Glomerular visceral epithelial cell (primary cell): ENCODE results near the gene PFKM.

Experiments used
- DNase-seq: peaks from one replicate; pipeline ENCODE4 v3.0.0-alpha.2; 2016; ENCODE audit errors: extremely low spot score

Gene PFKM

DNA sequence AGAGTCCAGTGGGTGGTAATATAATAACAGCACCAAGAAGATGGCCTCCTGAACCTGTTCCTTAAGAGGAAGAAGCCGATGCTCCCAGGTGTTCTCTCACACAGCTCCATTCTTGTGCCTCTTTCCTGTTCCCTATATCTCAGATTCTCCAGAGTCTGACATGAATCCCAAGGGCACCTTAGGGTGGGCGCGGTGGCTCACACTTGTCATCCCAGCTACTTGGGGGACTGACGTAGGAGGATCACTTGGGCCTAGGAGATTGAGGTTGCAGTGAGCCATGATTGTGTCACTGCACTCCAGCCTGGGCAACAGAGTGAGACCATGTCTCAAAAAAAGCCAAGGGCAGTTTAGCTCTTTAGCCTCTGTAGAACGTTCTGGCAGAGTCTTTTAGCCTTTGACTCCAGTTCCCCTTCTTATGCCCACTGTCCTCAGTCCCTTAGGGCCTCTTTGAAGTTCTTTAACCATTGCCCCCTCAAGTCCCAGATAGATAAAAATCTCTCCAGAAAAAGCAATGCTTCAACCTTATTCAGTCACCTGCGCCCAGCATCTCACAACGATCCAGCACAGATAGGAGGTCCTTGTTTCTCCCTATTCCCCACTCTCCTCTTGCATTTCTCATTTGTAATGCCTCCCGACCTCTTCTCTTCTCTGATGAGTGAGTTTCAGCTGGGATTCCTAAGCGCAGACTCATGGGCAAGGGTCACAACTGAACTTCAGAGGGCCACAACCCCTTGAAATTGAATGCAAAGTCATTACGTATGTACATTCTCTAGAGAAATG, 68.9 kb downstream of the PFKM start:
- no peak for DNase-seq

DNA sequence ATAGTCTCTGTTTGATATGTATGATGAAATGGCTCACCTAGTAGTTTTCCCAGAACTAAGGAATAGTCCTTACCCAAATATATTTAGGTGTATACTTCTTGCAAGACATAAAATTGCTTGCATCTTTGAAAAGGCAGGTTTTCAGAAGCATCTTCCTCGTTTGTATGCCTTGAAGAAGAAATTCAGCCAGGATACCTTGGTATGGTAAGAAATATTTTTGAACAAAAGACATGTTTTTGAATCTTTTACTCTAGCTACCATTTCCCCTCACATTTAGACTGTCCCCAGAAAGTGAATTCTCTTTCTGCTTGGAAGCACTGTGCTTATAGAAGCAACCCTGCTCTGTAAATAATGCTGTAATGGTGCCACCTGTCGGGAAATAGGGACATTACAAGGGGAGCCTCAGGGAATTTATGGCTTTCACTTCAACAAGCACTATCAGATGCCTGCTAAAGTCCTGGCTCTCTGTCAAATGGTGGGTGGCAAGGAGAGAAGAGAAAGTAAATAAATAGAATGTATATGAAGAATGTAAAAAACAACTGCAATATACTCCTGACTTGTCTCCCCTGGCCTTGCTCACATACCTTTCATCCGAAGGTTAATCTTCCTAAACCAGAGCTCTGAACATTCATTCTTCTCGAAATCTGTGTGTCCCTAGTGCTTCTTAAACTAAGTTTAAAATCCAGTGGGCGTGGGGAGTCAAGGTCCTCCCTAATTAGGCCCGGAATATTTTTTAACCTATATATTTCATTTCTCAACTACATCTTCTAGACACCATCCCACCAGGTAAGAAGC, 70.4 kb downstream of the PFKM start:
- DNase-seq, result peak; percentile 63

- no peak for DNase-seq
Measured at GRCh38 chr12:48191096-48191495, 71.9 kb downstream of the PFKM start.

- no peak for DNase-seq
Measured at GRCh38 chr12:48192861-48193260, 73.7 kb downstream of the PFKM start.

- no peak for DNase-seq
Measured at GRCh38 chr12:48193623-48194022, 74.5 kb downstream of the PFKM start.

GRCh38 chr12:48194799-48195201, 75.6 kb downstream of the PFKM start:
- DNase-seq, result no peak
